H1 (cell line): ENCODE measurements around the gene ZNF362. TPM values are rescaled to one million over a fixed set of nuclear protein-coding genes. Genes with fewer than 3 reads are reported as not detected.

Experiments
- CTCF ChIA-PET: fragments of 300-600 bp; sonication (Branson Sonifier 250); formaldehyde crosslinking; loops from one replicate; lab custom pipeline; 2021; ENCODE audit not compliant: partially characterized antibody; lab: Charles Lee
- POLR2A ChIA-PET: fragments of 300-600 bp; sonication (Branson Sonifier 250); formaldehyde crosslinking; loops from one replicate; lab custom pipeline; 2021; ENCODE audit warnings: inconsistent platforms; ENCODE audit not compliant: partially characterized antibody; lab: Charles Lee
- DNase-seq, 2 experiments: peaks; one replicate each; pipeline versions ENCODE4 v3.0.0 to v3.0.0-alpha.2; 2010 to 2022; ENCODE audit warnings: low spot score in 2 of 2, low read depth in 1 of 2, mixed read lengths in 1 of 2
- FAIRE-seq: peaks from 2 replicates; lab custom pipeline; 2011; peaks lifted over from hg19 to GRCh38; lab: Jason Lieb, UNC
- H2AFZ ChIP-seq: 2 replicates; pipeline ENCODE4 v1.8.1; 2012; ENCODE audit warnings: low read length, inconsistent platforms
- H2AK5ac ChIP-seq: 2 replicates; pipeline ENCODE4 v1.6.1; 2013; ENCODE audit warnings: low read depth, low read length
- H2BK120ac ChIP-seq: replicated peaks from 2 replicates; pipeline ENCODE3; 2013; ENCODE audit warnings: low read depth, low read length, inconsistent platforms
- H2BK12ac ChIP-seq: 2 replicates; pipeline ENCODE4 v1.6.1; 2013; ENCODE audit warnings: low read depth, low read length
- H2BK15ac ChIP-seq: 2 replicates; pipeline ENCODE4 v1.6.1; 2013; ENCODE audit warnings: low read length
- H2BK20ac ChIP-seq: 2 replicates; pipeline ENCODE4 v1.6.1; 2013; ENCODE audit warnings: low read length
- H2BK5ac ChIP-seq: 2 replicates; pipeline ENCODE4 v1.6.1; 2013; ENCODE audit warnings: low read depth, low read length
- H3K14ac ChIP-seq: 2 replicates; pipeline ENCODE4 v1.6.1; 2013; ENCODE audit warnings: inconsistent platforms; ENCODE audit not compliant: insufficient read length
- H3K18ac ChIP-seq: 2 replicates; pipeline ENCODE4 v1.6.1; 2013; ENCODE audit warnings: low read length; ENCODE audit errors: extremely low read depth
- H3K23ac ChIP-seq: 2 replicates; pipeline ENCODE4 v1.6.1; 2013; ENCODE audit warnings: inconsistent platforms; ENCODE audit not compliant: insufficient read length
- H3K23me2 ChIP-seq: 2 replicates; pipeline ENCODE4 v1.6.1; 2013; ENCODE audit warnings: low read depth, low read length
- H3K27ac ChIP-seq: 2 replicates; pipeline ENCODE4 v1.6.1; 2011; ENCODE audit warnings: low read depth, low read length, inconsistent platforms
- H3K27me3 ChIP-seq, 4 experiments: replicated peaks in 1 of 4; 1 replicate in 1 of 4; 2 replicates in 3 of 4; pipeline versions ENCODE4 v1.6.1 to v1.8.1; 2011 to 2013; ENCODE audit warnings: low read length in 3 of 4, mild to moderate bottlenecking in 3 of 4, inconsistent platforms in 2 of 4, mixed read lengths in 2 of 4, moderate library complexity in 1 of 4; ENCODE audit not compliant: control insufficient read depth in 3 of 4, insufficient read depth in 3 of 4; ENCODE audit errors: extremely low read depth in 1 of 4
- H3K36me3 ChIP-seq, 4 experiments: 2 replicates each; pipeline versions ENCODE4 v1.6.1 to v1.8.1; 2011 to 2013; ENCODE audit warnings: mild to moderate bottlenecking in 4 of 4, low read length in 3 of 4, moderate library complexity in 2 of 4, control low read depth in 1 of 4, inconsistent platforms in 1 of 4; ENCODE audit not compliant: insufficient read depth in 4 of 4, control insufficient read depth in 2 of 4
- H3K4ac ChIP-seq: replicated peaks from 2 replicates; pipeline ENCODE3; 2013; ENCODE audit warnings: low read length, low read depth, mixed read lengths, inconsistent platforms; ENCODE audit not compliant: insufficient read length
- H3K4me1 ChIP-seq, 4 experiments: replicated peaks in 1 of 4; 1 replicate in 1 of 4; 2 replicates in 3 of 4; pipeline versions ENCODE4 v1.6.1 to v1.8.1; 2011 to 2013; ENCODE audit warnings: low read length in 3 of 4, inconsistent platforms in 2 of 4, mixed read lengths in 1 of 4; ENCODE audit not compliant: insufficient read depth in 4 of 4, control insufficient read depth in 3 of 4
- H3K4me2 ChIP-seq, 2 experiments: 2 replicates each; pipeline versions ENCODE4 v1.6.1 to v1.8.1; 2011 to 2013; ENCODE audit warnings: low read depth in 2 of 2, low read length in 2 of 2, control low read depth in 1 of 2, inconsistent platforms in 1 of 2, mild to moderate bottlenecking in 1 of 2; ENCODE audit not compliant: insufficient read depth in 1 of 2
- H3K4me3 ChIP-seq, 4 experiments: fragments of 200-600, 300-600 bp in 1 of 4; sonication (generic), shearing (Covaris generic), sonication (Bioruptor Twin) in 1 of 4; 2 replicates each; pipeline versions ENCODE4 v1.5.1 to v1.8.1; 2011 to 2016; ENCODE audit warnings: low read length in 4 of 4, low read depth in 3 of 4, control low read depth in 2 of 4, inconsistent platforms in 2 of 4, mild to moderate bottlenecking in 2 of 4, mixed read lengths in 1 of 4, moderate library complexity in 1 of 4; ENCODE audit not compliant: insufficient read depth in 2 of 4; ENCODE audit errors: extremely low read depth in 1 of 4
- H3K56ac ChIP-seq: replicated peaks from 2 replicates; pipeline ENCODE3; 2013; ENCODE audit warnings: low read depth, mild to moderate bottlenecking, mixed read lengths, low read length, inconsistent platforms; ENCODE audit not compliant: insufficient read length
- H3K79me1 ChIP-seq: 2 replicates; pipeline ENCODE4 v1.6.1; 2013; ENCODE audit warnings: low read depth, low read length, control low read depth
- H3K79me2 ChIP-seq, 2 experiments: 2 replicates each; pipeline versions ENCODE4 v1.6.1 to v1.8.1; 2012 to 2013; ENCODE audit warnings: low read length in 2 of 2, mild to moderate bottlenecking in 2 of 2, inconsistent platforms in 1 of 2; ENCODE audit not compliant: insufficient read depth in 2 of 2, control insufficient read depth in 1 of 2
- H3K9ac ChIP-seq, 4 experiments: replicated peaks in 1 of 4; 1 replicate in 1 of 4; 2 replicates in 3 of 4; pipeline versions ENCODE4 v1.6.1 to v1.8.1; 2011 to 2013; ENCODE audit warnings: low read depth in 3 of 4, low read length in 3 of 4, control low read depth in 2 of 4, mild to moderate bottlenecking in 2 of 4, moderate library complexity in 2 of 4, inconsistent platforms in 1 of 4; ENCODE audit errors: extremely low read depth in 1 of 4
- H3K9me3 ChIP-seq, 2 experiments: 2 replicates each; pipeline versions ENCODE4 v1.6.1 to v1.8.1; 2012 to 2013; ENCODE audit warnings: mild to moderate bottlenecking in 2 of 2, moderate library complexity in 2 of 2, control low read depth in 1 of 2, inconsistent platforms in 1 of 2, low read depth in 1 of 2, low read length in 1 of 2, mixed read lengths in 1 of 2; ENCODE audit not compliant: insufficient read depth in 2 of 2
- H4K20me1 ChIP-seq, 2 experiments: replicated peaks in 1 of 2; 2 replicates each; pipeline versions ENCODE3 to v1.8.1; 2011 to 2013; ENCODE audit warnings: inconsistent platforms in 2 of 2, low read length in 2 of 2, mild to moderate bottlenecking in 1 of 2; ENCODE audit not compliant: insufficient read depth in 2 of 2, control insufficient read depth in 1 of 2
- H4K5ac ChIP-seq: 2 replicates; pipeline ENCODE4 v1.6.1; 2013; ENCODE audit warnings: low read length, low read depth, mixed read lengths, inconsistent platforms; ENCODE audit not compliant: insufficient read length
- H4K8ac ChIP-seq: 2 replicates; pipeline ENCODE4 v1.8.0; 2013; ENCODE audit warnings: mild to moderate bottlenecking, moderate library complexity, low read length, inconsistent platforms; ENCODE audit not compliant: insufficient read depth; ENCODE audit errors: extremely low read depth
- H4K91ac ChIP-seq: replicated peaks from 2 replicates; pipeline ENCODE3; 2013; ENCODE audit warnings: low read length, mixed read lengths, inconsistent platforms; ENCODE audit not compliant: insufficient read length
- CHD1 ChIP-seq: IDR thresholded peaks from 2 replicates; pipeline ENCODE4 v1.6.1; 2012; ENCODE audit warnings: low read depth, low read length, improper control_type of control experiment
- CTCF ChIP-seq, 3 experiments: IDR thresholded peaks; 1 replicate in 2 of 3; 2 replicates in 1 of 3; pipeline versions ENCODE4 v1.5.1 to v1.6.1; 2011; ENCODE audit warnings: low read length in 3 of 3, mild to moderate bottlenecking in 3 of 3, inconsistent platforms in 2 of 3, low read depth in 1 of 3, moderate library complexity in 1 of 3; ENCODE audit not compliant: insufficient read depth in 1 of 3; ENCODE audit errors: control extremely low read depth in 1 of 3
- KDM1A ChIP-seq: fragments of 200-600, 300-600 bp; sonication (generic); IDR thresholded peaks from 2 replicates; pipeline ENCODE4 v1.7.1; 2016; ENCODE audit warnings: mild to moderate bottlenecking, low read length, borderline replicate concordance
- RNF2 ChIP-seq: fragments of 200-900, 300-1000 bp; sonication (generic); IDR thresholded peaks from 2 replicates; pipeline ENCODE4 v1.7.1; 2016; ENCODE audit warnings: borderline replicate concordance, low read depth, mild to moderate bottlenecking, antibody characterized with exemption, low read length; ENCODE audit not compliant: poor library complexity, severe bottlenecking; ENCODE audit errors: missing control alignments
- SP4 ChIP-seq: IDR thresholded peaks from 2 replicates; pipeline ENCODE4 v1.6.1; 2012; ENCODE audit warnings: low read length, inconsistent platforms
- whole genome bisulfite sequencing, 2 experiments: shearing (Covaris generic) in 1 of 2; methylation state at CpG; one replicate each; pipeline versions ENCODE4 v1.1.6 to v1.1.7; 2013 to 2015; ENCODE audit warnings: low lambda C conversion rate in 2 of 2, mixed read lengths in 2 of 2, inconsistent platforms in 1 of 2, low coverage in 1 of 2, missing lambda C conversion rate in 1 of 2; ENCODE audit not compliant: insufficient replicate concordance in 2 of 2, insufficient coverage in 1 of 2, insufficient read length in 1 of 2; ENCODE audit errors: extremely low coverage in 1 of 2, missing lambda C conversion rate in 1 of 2; 5-methylcytosine and 5-hydroxymethylcytosine counted together
- polyA plus RNA-seq, 7 experiments: library from polyadenylated mRNA; depleted of rRNA in 3 of 7; stranded (reverse) in 5 of 7; unstranded in 2 of 7; fragments of >200 nt in 5 of 7; fragments of 200-250 nt in 2 of 7; gene quantifications; 1 replicate in 5 of 7; 2 replicates in 1 of 7; 4 replicates in 1 of 7; pipeline versions ENCODE4 v1.2.1 to v1.2.3, GENCODE V29; 2011 to 2013; ENCODE audit warnings: missing spikeins in 2 of 7, mixed read lengths in 2 of 7
- total RNA-seq: library from RNA; stranded (reverse); fragmentation: NEBNext Ultra II Directional; extraction: Animal tissue kit (Norgen Biotek cat#: 25700); gene quantifications from 2 replicates; pipeline ENCODE4 v1.2.1, GENCODE V29; 2021

The ZNF362 gene
- total and polyA plus RNA-seq, 2 of the 8 experiments (the other 6 are each of a cell fraction or from before 2014, with no cell fraction given), result 24.2 to 27.8 TPM

GRCh38 chr1:33281554-33282303, 25.4 kb downstream of the ZNF362 start:
- Histone ChIP-seq H3K4me3 (no peak overlapping the region), H4K8ac (no peak overlapping the region; the same call in 1 of the 2 replicates), H2BK120ac (no peak overlapping the region), H3K56ac (no peak overlapping the region), H2AFZ (no peak overlapping the region), H3K27me3 (no peaks in the 10 kb centered on the region), H3K4me2 (no peak overlapping the region), H3K27ac (no peak overlapping the region), H2AK5ac (no peak overlapping the region), H3K23me2 (no peaks in the 10 kb centered on the region), H3K23ac (no peak overlapping the region), H2BK15ac (no peak overlapping the region), H3K79me2 (no peaks in the 10 kb centered on the region), H4K91ac (no peak overlapping the region), H3K79me1 (no peaks in the 10 kb centered on the region), H2BK20ac (no peak overlapping the region), H3K18ac (no peak overlapping the region), H3K9ac (no peak overlapping the region), H3K4ac (no peak overlapping the region), H3K14ac (no peak overlapping the region), H3K4me1 (no peaks in the 10 kb centered on the region), H2BK5ac (peak overlapping the region; percentile 12; the same call in 1 of the 2 replicates), H3K9me3 (no peaks in the 10 kb centered on the region), H3K36me3 (peaks cover 6 to 14% (median 11%) of the 10 kb centered on the region in 4 experiments; a peak in 7 of 8 replicates), H4K20me1 (peaks cover 0 to under 1% of the 10 kb centered on the region in 2 experiments), H4K5ac (no peak overlapping the region), H2BK12ac (no peak overlapping the region)
- ChIA-PET CTCF (interaction anchor here (0.6 to 2.3 kb wide), 4 partner anchors 14 to 174 kb away, joined by 3 to 13 read pairs (median 5); no protein-coding TSS in a partner anchor), POLR2A (no interaction called here)
- DNase-seq (no peak), FAIRE-seq (no peak)
- TF ChIP-seq CTCF (IDR thresholded peaks at IDR 0.05; ENCODE audit: control extremely low read depth in 1 of 3, insufficient read depth in 1 of 3, low read depth in 1 of 3, low read length in 3 of 3) (no peak), SP4 (no peak), KDM1A (no peak), CHD1 (no peak), RNF2 (no peak)
- WGBS, 2 experiments, result 90% methylated on average over 17 of the region's 17 CpGs; no CpG with 5 or more reads in 1 of the 2 experiments
